ENCODE measurements around the gene GLRA1.
A peak's percentile ranks its signal among the peaks of the same experiment; 100 is the strongest.

Gene GLRA1

GRCh38 chr5:151772846-151773561 lies 151.6 kb downstream of the GLRA1 start:
- DNase-seq (ENCODE audit: low read depth): peak; percentile 61
